SK-N-SH treated with all-trans-retinoic acid at 6 μM for 48 hours (cell line): ENCODE results near the gene EPHA1.
A peak's percentile ranks its signal among the peaks of the same experiment; 100 is the strongest.

Experiments
- ATAC-seq: fragments of 200-7000 bp; cut with Tn5 transposase; 3 replicates; pipeline ENCODE4 v1.9.1; 2020; ENCODE audit warnings: mild to moderate bottlenecking, moderate library complexity
- ARNTL ChIP-seq: fragments of 450-650 bp; formaldehyde crosslinking; IDR thresholded peaks from 2 replicates; pipeline ENCODE4 v1.5.0; 2020; ENCODE audit warnings: low read depth, mild to moderate bottlenecking, moderate library complexity, borderline replicate concordance
- BACH2 ChIP-seq: fragments of 250-450 bp; sonication (Bioruptor Pico); IDR thresholded peaks from 2 replicates; pipeline ENCODE4 v1.9.0; 2021; ENCODE audit warnings: mild to moderate bottlenecking, borderline replicate concordance
- CSDC2 ChIP-seq: fragments of 250-450 bp; sonication (Bioruptor Pico); IDR thresholded peaks from 2 replicates; pipeline ENCODE4 v1.5.0; 2020; ENCODE audit warnings: mild to moderate bottlenecking, moderate library complexity
- ESRRG ChIP-seq: fragments of 250-450 bp; sonication (Bioruptor Pico); IDR thresholded peaks from 2 replicates; pipeline ENCODE4 v1.6.1; 2021; ENCODE audit warnings: mild to moderate bottlenecking
- ISL1 ChIP-seq: fragments of 250-450 bp; sonication (Bioruptor Pico); IDR thresholded peaks from 2 replicates; pipeline ENCODE4 v2.1.2; 2022; ENCODE audit warnings: mild to moderate bottlenecking, moderate library complexity
- OSR1 ChIP-seq: fragments of 250-450 bp; sonication (Bioruptor Pico); IDR thresholded peaks from 2 replicates; pipeline ENCODE4 v1.8.0; 2022; ENCODE audit warnings: moderate library complexity, mild to moderate bottlenecking, inconsistent platforms
- PPARA ChIP-seq: fragments of 250-450 bp; sonication (Bioruptor Pico); IDR thresholded peaks from 2 replicates; pipeline ENCODE4 v1.5.0; 2020; ENCODE audit warnings: mild to moderate bottlenecking, borderline replicate concordance
- RARB ChIP-seq: fragments of 250-450 bp; sonication (Bioruptor Pico); IDR thresholded peaks from 2 replicates; pipeline ENCODE4 v1.8.0; 2021; ENCODE audit warnings: mild to moderate bottlenecking, moderate library complexity
- SNAI2 ChIP-seq: fragments of 250-450 bp; sonication (Bioruptor Pico); IDR thresholded peaks from 2 replicates; pipeline ENCODE4 v1.5.0; 2020; ENCODE audit warnings: mild to moderate bottlenecking, moderate library complexity
- TCF4 ChIP-seq: fragments of 250-450 bp; sonication (Bioruptor Pico); IDR thresholded peaks from 2 replicates; pipeline ENCODE4 v1.8.0; 2021; ENCODE audit warnings: mild to moderate bottlenecking, moderate library complexity, borderline replicate concordance
- TOX ChIP-seq: fragments of 250-450 bp; sonication (Bioruptor Pico); IDR thresholded peaks from 2 replicates; pipeline ENCODE4 v1.8.0; 2021; ENCODE audit warnings: mild to moderate bottlenecking, moderate library complexity, borderline replicate concordance
- ZC3H10 ChIP-seq: fragments of 250-450 bp; sonication (Bioruptor Pico); IDR thresholded peaks from 2 replicates; pipeline ENCODE4 v1.5.1; 2021; ENCODE audit warnings: mild to moderate bottlenecking, moderate library complexity
- ZNF565 ChIP-seq: fragments of 450-650 bp; formaldehyde crosslinking; conservative IDR thresholded peaks from 2 replicates; pipeline ENCODE4 v1.5.0; 2020; ENCODE audit warnings: low read depth, mild to moderate bottlenecking, moderate library complexity
- ZNF8 ChIP-seq: fragments of 450-650 bp; formaldehyde crosslinking; IDR thresholded peaks from 2 replicates; pipeline ENCODE4 v1.5.0; 2020; ENCODE audit warnings: mild to moderate bottlenecking, moderate library complexity
- TF ChIP-seq, protein P1 (sequence below): fragments of 250-450 bp; sonication (Bioruptor Pico); IDR thresholded peaks from 2 replicates; pipeline ENCODE4 v1.8.0; 2021; ENCODE audit warnings: low read depth, mild to moderate bottlenecking, moderate library complexity, borderline replicate concordance
- TF ChIP-seq, protein P2 (sequence below): fragments of 250-450 bp; sonication (Bioruptor Pico); IDR thresholded peaks from 2 replicates; pipeline ENCODE4 v1.5.1; 2021; ENCODE audit warnings: mild to moderate bottlenecking, moderate library complexity
- TF ChIP-seq, protein P3 (sequence below): fragments of 250-450 bp; sonication (Bioruptor Pico); IDR thresholded peaks from 2 replicates; pipeline ENCODE4 v1.5.1; 2020; ENCODE audit warnings: low read depth, mild to moderate bottlenecking, moderate library complexity
- TF ChIP-seq, protein P4 (sequence below): fragments of 250-450 bp; sonication (Bioruptor Pico); IDR thresholded peaks from 2 replicates; pipeline ENCODE4 v1.8.0; 2020; ENCODE audit warnings: mild to moderate bottlenecking, moderate library complexity, borderline replicate concordance
- TF ChIP-seq, protein P5 (sequence below): fragments of 250-450 bp; sonication (Bioruptor Pico); IDR thresholded peaks from 2 replicates; pipeline ENCODE4 v1.5.0; 2020; ENCODE audit warnings: mild to moderate bottlenecking, moderate library complexity

Gene EPHA1

DNA sequence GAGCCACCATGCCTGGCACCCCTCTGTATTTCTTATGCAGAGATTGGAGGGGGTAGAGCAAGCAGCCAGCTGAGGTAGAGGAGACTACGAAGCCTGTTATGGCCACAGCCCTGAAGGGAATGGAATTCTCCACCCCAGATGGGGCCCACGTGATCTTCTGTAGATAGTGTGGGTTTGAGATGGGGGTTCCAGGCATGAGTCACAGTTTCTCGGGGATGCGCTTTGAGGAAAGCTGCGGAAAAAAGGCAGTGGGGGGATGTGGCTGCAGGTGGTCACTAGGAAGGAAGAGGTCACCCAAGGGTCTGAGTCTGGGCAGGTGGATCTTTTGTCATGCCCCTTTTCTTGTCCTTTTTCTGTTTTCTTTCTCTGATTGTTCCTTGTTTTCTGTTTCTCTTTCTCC is 57.6 kb downstream of the EPHA1 start:
- TF ChIP-seq ZNF8: no peak
- TF ChIP-seq, protein P1, sequence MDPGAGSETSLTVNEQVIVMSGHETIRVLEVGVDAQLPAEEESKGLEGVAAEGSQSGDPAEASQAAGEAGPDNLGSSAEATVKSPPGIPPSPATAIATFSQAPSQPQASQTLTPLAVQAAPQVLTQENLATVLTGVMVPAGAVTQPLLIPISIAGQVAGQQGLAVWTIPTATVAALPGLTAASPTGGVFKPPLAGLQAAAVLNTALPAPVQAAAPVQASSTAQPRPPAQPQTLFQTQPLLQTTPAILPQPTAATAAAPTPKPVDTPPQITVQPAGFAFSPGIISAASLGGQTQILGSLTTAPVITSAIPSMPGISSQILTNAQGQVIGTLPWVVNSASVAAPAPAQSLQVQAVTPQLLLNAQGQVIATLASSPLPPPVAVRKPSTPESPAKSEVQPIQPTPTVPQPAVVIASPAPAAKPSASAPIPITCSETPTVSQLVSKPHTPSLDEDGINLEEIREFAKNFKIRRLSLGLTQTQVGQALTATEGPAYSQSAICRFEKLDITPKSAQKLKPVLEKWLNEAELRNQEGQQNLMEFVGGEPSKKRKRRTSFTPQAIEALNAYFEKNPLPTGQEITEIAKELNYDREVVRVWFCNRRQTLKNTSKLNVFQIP (CRISPR knock-in tag): no peak
- TF ChIP-seq, protein P2, sequence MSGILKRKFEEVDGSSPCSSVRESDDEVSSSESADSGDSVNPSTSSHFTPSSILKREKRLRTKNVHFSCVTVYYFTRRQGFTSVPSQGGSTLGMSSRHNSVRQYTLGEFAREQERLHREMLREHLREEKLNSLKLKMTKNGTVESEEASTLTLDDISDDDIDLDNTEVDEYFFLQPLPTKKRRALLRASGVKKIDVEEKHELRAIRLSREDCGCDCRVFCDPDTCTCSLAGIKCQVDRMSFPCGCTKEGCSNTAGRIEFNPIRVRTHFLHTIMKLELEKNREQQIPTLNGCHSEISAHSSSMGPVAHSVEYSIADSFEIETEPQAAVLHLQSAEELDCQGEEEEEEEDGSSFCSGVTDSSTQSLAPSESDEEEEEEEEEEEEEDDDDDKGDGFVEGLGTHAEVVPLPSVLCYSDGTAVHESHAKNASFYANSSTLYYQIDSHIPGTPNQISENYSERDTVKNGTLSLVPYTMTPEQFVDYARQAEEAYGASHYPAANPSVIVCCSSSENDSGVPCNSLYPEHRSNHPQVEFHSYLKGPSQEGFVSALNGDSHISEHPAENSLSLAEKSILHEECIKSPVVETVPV (CRISPR knock-in tag): no peak
- no peak for TF ChIP-seq TOX (CRISPR knock-in tag)
- TF ChIP-seq ARNTL (CRISPR knock-in tag): no peak
- no peak for TF ChIP-seq PPARA (CRISPR knock-in tag)
- TF ChIP-seq ZC3H10: no peak
- no peak for TF ChIP-seq ESRRG (CRISPR knock-in tag)
- TF ChIP-seq TCF4: no peak
- TF ChIP-seq SNAI2 (CRISPR knock-in tag): no peak
- TF ChIP-seq ZNF565 (CRISPR knock-in tag): no peak
- no peak for TF ChIP-seq BACH2 (CRISPR knock-in tag)
- TF ChIP-seq, protein P3, sequence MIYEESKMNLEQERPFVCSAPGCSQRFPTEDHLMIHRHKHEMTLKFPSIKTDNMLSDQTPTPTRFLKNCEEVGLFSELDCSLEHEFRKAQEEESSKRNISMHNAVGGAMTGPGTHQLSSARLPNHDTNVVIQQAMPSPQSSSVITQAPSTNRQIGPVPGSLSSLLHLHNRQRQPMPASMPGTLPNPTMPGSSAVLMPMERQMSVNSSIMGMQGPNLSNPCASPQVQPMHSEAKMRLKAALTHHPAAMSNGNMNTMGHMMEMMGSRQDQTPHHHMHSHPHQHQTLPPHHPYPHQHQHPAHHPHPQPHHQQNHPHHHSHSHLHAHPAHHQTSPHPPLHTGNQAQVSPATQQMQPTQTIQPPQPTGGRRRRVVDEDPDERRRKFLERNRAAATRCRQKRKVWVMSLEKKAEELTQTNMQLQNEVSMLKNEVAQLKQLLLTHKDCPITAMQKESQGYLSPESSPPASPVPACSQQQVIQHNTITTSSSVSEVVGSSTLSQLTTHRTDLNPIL (CRISPR knock-in tag): no peak
- TF ChIP-seq RARB: no peak
- TF ChIP-seq, protein P4, sequence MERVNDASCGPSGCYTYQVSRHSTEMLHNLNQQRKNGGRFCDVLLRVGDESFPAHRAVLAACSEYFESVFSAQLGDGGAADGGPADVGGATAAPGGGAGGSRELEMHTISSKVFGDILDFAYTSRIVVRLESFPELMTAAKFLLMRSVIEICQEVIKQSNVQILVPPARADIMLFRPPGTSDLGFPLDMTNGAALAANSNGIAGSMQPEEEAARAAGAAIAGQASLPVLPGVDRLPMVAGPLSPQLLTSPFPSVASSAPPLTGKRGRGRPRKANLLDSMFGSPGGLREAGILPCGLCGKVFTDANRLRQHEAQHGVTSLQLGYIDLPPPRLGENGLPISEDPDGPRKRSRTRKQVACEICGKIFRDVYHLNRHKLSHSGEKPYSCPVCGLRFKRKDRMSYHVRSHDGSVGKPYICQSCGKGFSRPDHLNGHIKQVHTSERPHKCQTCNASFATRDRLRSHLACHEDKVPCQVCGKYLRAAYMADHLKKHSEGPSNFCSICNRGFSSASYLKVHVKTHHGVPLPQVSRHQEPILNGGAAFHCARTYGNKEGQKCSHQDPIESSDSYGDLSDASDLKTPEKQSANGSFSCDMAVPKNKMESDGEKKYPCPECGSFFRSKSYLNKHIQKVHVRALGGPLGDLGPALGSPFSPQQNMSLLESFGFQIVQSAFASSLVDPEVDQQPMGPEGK (CRISPR knock-in tag): no peak
- no peak for TF ChIP-seq CSDC2 (CRISPR knock-in tag)
- TF ChIP-seq ISL1 (CRISPR knock-in tag): no peak
- ATAC-seq: peak; percentile 42

DNA sequence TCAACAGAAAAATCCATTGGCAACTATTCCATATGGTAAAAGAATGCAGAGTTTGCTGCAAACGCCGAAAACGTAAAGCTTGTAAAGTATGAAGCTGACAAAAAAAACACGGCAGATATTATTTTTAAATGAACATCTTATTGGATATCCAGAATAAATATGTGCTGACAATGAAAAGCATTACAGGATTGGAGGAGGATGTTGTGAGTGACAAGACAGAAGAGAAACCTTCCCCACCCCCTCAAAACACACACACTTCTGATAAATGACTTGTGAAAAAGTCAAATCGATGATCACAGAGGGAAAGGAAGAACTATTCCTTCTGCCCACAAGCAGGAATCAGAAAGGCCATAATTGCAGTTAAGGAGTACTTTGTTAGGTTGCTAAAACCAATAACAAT is 60.7 kb downstream of the EPHA1 start:
- no peak for TF ChIP-seq ESRRG (CRISPR knock-in tag)
- no peak for TF ChIP-seq ZNF565 (CRISPR knock-in tag)
- TF ChIP-seq, protein P1 (CRISPR knock-in tag): no peak
- no peak for TF ChIP-seq ZNF8
- TF ChIP-seq, protein P5, sequence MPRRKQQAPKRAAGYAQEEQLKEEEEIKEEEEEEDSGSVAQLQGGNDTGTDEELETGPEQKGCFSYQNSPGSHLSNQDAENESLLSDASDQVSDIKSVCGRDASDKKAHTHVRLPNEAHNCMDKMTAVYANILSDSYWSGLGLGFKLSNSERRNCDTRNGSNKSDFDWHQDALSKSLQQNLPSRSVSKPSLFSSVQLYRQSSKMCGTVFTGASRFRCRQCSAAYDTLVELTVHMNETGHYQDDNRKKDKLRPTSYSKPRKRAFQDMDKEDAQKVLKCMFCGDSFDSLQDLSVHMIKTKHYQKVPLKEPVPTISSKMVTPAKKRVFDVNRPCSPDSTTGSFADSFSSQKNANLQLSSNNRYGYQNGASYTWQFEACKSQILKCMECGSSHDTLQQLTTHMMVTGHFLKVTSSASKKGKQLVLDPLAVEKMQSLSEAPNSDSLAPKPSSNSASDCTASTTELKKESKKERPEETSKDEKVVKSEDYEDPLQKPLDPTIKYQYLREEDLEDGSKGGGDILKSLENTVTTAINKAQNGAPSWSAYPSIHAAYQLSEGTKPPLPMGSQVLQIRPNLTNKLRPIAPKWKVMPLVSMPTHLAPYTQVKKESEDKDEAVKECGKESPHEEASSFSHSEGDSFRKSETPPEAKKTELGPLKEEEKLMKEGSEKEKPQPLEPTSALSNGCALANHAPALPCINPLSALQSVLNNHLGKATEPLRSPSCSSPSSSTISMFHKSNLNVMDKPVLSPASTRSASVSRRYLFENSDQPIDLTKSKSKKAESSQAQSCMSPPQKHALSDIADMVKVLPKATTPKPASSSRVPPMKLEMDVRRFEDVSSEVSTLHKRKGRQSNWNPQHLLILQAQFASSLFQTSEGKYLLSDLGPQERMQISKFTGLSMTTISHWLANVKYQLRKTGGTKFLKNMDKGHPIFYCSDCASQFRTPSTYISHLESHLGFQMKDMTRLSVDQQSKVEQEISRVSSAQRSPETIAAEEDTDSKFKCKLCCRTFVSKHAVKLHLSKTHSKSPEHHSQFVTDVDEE (CRISPR knock-in tag): no peak
- TF ChIP-seq ZC3H10: no peak
- no peak for TF ChIP-seq BACH2 (CRISPR knock-in tag)
- no peak for TF ChIP-seq OSR1 (CRISPR knock-in tag)
- ATAC-seq: no peak

DNA sequence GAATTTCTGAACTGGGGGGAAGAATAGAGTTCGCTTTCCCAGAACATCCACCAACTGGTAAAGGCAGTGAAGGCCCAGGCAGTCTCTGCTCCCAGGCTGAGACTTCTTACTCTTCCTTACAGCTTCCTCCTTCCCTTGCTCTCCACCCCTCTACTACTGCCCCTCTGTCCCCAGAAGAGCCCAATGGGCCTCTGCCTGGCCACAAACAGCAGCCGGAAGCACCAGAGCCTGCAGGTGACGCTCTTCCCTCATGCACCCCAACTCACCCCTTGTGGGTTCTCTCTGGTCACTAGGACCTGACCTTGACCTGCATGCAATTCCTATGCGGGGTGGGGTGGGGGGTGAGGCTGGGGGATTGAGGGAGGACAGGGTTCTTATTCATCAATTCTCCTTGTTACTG is 62.6 kb downstream of the EPHA1 start:
- TF ChIP-seq ESRRG (CRISPR knock-in tag): no peak
- TF ChIP-seq, all 23 proteins: peak for 0
- ATAC-seq: peak; percentile 5
